ENCODE results near the gene TPT1. TPM values are rescaled to one million over a fixed set of nuclear protein-coding genes. Genes with fewer than 3 reads are reported as not detected.
A peak's percentile ranks its signal among the peaks of the same experiment; 100 is the strongest.
"Not testable (repeated sequence)": the region's sequence is repeated elsewhere in the genome, so short reads cannot be mapped to it uniquely, and the experiment has no call there.

The TPT1 gene
- polyA plus RNA-seq, 3 donors: 4,875 to 13,720 (median 5,684) TPM

DNA sequence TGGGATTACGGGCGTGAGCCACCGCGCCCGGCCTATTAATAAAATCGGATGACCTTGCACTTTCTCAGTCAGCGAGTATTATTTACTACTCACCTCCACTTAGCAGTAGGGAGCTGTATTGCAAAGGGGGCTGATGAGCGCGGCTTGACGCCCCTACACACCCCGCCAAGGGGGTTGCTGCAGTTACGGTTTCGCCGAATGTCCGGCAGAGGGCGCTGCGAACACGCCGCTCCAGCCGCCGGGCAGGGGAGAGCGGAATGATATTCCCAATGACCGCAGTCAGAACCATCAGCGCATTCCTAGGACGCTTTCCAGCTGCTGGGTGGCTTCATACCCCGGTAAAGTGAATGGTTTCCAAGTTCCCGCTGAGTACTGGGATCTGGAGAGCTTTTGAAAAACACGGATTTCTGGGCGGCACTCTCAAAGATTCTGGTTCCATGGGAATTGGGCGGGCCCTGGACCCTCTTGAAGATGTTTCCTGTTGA, 30.0 kb upstream of the TPT1 start:
- no peak overlapping the region for H3K27ac ChIP-seq (ENCODE audit: low read depth, low read length)
- 20 to 21% (median 20%) methylated on average over 30 of the region's 30 CpGs for WGBS, 3 donors

GRCh38 chr13:45369116-45369515, 28.1 kb upstream of the TPT1 start:
- 93 to 98% (median 97%) methylated on average over 4 of the region's 4 CpGs for WGBS, 3 donors
- H3K27ac ChIP-seq (ENCODE audit: low read depth, low read length): no peak overlapping the region

DNA sequence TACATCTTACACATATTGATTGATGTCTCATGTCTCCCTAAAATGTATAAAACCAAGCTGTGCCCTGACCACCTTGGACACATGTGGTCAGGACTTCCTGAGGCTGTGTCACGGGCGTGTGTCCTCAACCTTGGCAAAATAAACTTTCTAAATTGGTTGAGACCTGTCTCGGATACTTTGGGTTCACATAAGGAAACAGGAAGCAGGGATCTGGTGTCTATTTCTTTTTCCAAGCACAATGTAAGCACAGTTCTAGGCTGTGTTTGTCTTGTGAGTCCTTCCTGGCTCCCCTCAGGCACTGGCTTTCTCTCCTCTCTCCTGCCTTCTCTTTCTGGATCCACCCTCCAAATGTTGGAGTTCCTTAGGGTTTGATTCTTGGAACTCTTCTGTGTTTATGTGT, 27.6 kb upstream of the TPT1 start:
- 28 to 56% (median 33%) methylated on average over 3 of the region's 3 CpGs for WGBS, 3 donors
- no peak overlapping the region for H3K27ac ChIP-seq (ENCODE audit: low read depth, low read length)

- H3K27ac ChIP-seq (ENCODE audit: low read depth, low read length): no peak overlapping the region
Observed at GRCh38 chr13:45368005-45368404, 27.0 kb upstream of the TPT1 start.

DNA sequence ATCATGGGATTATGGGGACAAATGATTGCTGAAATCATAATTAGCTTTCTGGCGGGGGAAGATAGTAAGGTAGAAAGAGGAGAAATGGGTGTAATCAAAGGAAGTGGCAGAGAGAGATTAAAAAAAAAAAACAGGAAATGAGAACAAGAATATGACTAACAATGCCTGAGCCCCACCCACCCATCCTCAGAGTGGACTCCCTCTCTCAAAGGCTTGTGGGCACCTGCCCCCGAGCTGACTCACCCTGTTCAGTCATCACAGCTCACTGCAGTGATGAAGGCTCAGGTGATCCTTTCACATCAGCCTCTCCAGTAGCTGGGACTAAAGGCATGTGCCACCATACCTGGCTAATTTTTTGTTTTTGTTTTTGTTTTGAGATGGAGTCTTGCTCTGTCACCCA, 26.4 kb upstream of the TPT1 start:
- no peak overlapping the region for H3K27ac ChIP-seq (ENCODE audit: low read depth, low read length)

More at GRCh38 chr13:45368005-45368404, 27.0 kb upstream of the TPT1 start:
- WGBS, 3 donors: 79 to 88% (median 87%) methylated on average over 4 of the region's 4 CpGs

DNA sequence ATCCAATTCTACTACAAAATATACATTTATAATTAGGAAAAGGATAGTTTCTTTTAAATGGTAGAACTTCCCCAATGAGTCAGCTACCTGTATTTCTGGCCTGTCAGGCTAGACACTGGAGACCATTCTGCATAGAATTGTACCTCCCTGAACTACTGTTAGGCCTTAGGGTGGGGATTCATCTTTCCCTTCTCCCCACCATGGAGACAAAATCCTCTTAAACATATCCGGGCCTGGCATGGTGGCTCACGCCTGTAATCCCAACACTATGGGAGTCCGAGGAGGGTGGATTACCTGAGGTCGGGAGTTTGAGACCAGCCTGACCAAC, 24.5 kb upstream of the TPT1 start:
- 95 to 98% (median 96%) methylated on average over 4 of the region's 4 CpGs for WGBS, 3 donors
- H3K27ac ChIP-seq (ENCODE audit: low read depth, low read length): no peak overlapping the region

More for the DNA sequence above, 26.4 kb upstream of the TPT1 start:
- 33 to 56% (median 35%) methylated on average over 2 of the region's 2 CpGs for WGBS, 3 donors

GRCh38 chr13:45364876-45365557, 24.0 kb upstream of the TPT1 start:
- H3K27ac ChIP-seq (ENCODE audit: low read depth, low read length): no peak overlapping the region
- WGBS, 3 donors: 95% methylated on average over 10 of the region's 10 CpGs

GRCh38 chr13:45362939-45363338, 22.0 kb upstream of the TPT1 start:
- 78 to 96% (median 79%) methylated on average over 2 of the region's 2 CpGs for WGBS, 3 donors
- no peak overlapping the region for H3K27ac ChIP-seq (ENCODE audit: low read depth, low read length)

- no peak overlapping the region for H3K27ac ChIP-seq (ENCODE audit: low read depth, low read length)
- 91 to 95% (median 94%) methylated on average over 14 of the region's 14 CpGs for WGBS, 3 donors
Observed at GRCh38 chr13:45361596-45362206, 20.7 kb upstream of the TPT1 start.

- WGBS, 3 donors: 46 to 77% (median 54%) methylated on average over 7 of the region's 7 CpGs
- no peak overlapping the region for H3K27ac ChIP-seq (ENCODE audit: low read depth, low read length)
Observed at GRCh38 chr13:45356966-45357672, 16.1 kb upstream of the TPT1 start.

DNA sequence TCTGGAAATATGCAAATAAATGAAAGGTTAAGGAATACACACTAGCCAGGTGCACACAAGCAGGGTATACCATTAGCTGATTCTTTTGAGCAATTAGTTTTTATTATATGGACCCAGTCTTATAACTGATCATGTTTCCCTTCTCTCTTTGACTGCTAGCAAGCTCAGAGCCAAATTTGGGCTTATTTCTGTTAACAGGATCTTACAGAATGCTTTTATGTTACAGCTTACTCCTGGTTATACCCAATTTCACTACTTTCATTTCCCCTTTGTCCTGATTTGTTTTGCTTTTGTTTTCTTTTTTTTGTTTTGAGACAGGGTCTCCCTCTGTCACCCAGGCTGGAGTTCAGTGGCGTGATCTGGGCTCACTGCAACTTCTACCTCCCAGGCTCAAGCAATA, 12.9 kb upstream of the TPT1 start:
- WGBS, 3 donors: 95 to 100% (median 100%) methylated on average over 1 of the region's 1 CpG
- H3K27ac ChIP-seq (ENCODE audit: low read depth, low read length): no peak overlapping the region

GRCh38 chr13:45352031-45352430, 11.0 kb upstream of the TPT1 start:
- WGBS, 3 donors: 85 to 92% (median 85%) methylated on average over 10 of the region's 10 CpGs
- no peak overlapping the region for H3K27ac ChIP-seq (ENCODE audit: low read depth, low read length)

DNA sequence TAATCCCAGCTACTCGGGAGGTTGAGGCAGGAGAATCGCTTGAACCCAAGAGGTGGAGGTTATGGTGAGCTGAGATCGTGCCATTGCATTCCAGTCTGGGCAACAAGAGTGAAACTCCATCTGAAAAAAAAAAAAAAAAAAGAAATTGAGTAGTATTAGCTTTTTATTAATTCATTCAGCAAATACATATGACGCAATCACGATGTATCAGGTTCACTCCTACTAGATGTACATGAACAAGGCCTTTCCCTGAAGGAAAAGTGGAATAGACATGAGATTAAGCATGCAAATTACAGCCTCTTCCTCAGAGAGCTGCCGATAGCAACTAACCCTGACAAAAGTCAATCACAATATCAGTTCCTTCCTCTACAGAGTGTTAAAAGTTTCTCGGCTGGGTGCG, 9.2 kb upstream of the TPT1 start:
- 94 to 98% (median 96%) methylated on average over 8 of the region's 8 CpGs for WGBS, 3 donors
- no peak overlapping the region for H3K27ac ChIP-seq (ENCODE audit: low read depth, low read length)

DNA sequence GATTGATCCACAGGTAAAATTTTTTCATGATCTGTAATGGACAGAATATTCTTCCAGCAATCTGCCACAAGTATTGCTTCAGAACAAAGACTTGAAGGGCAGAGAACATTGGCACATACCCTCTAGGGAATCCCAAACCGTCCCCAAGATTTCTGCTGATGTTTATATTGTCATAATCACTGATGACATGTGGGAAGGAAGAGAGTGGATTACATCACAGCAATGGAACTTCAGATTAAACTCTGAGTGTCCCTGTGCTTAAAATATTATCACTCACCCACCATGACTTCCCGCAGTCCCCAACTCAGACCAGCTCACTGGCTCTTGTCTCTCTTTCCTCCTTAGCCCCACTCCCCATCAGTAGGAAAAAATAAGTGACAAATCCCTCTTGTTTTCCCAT, 8.5 kb upstream of the TPT1 start:
- no peak overlapping the region for H3K27ac ChIP-seq (ENCODE audit: low read depth, low read length)
- 50 to 65% (median 55%) methylated on average over 2 of the region's 2 CpGs for WGBS, 3 donors

GRCh38 chr13:45344064-45344463, 3.1 kb upstream of the TPT1 start:
- not testable (repeated sequence) for H3K27ac ChIP-seq (ENCODE audit: low read depth, low read length)
- WGBS, 3 donors: 96 to 98% (median 97%) methylated on average over 8 of the region's 8 CpGs

GRCh38 chr13:45343102-45343501, 2.1 kb upstream of the TPT1 start:
- not testable (repeated sequence) for H3K27ac ChIP-seq (ENCODE audit: low read depth, low read length)
- WGBS, 3 donors: 97% methylated on average over 9 of the region's 9 CpGs

GRCh38 chr13:45342668-45343067, 1.7 kb upstream of the TPT1 start:
- 97 to 98% (median 97%) methylated on average over 14 of the region's 14 CpGs for WGBS, 3 donors
- H3K27ac ChIP-seq (ENCODE audit: low read depth, low read length): not testable (repeated sequence)

GRCh38 chr13:45341799-45342500, 967 bp upstream of the TPT1 start:
- 11 to 16% (median 15%) methylated on average over 17 of the region's 17 CpGs for WGBS, 3 donors
- H3K27ac ChIP-seq (ENCODE audit: low read depth, low read length): peak overlapping the region; percentile 93

GRCh38 chr13:45340422-45341033, 455 bp downstream of the TPT1 start:
- H3K27ac ChIP-seq (ENCODE audit: low read depth, low read length): peak overlapping the region; percentile 90
- WGBS, 3 donors: 0% methylated on average over 55 to 64 of the region's 64 CpGs

Measured in adipose tissue (tissue), 3 donors.